HUES64 (cell line): ENCODE results near the gene MAP6D1.

Source experiments
- H3K27ac ChIP-seq: 2 replicates; pipeline ENCODE4 v1.7.0; 2013; ENCODE audit warnings: low read depth, low read length, inconsistent platforms
- H3K27me3 ChIP-seq: 2 replicates; pipeline ENCODE4 v1.6.1; 2013; ENCODE audit warnings: mild to moderate bottlenecking, low read length; ENCODE audit not compliant: insufficient read depth
- H3K36me3 ChIP-seq: 2 replicates; pipeline ENCODE4 v1.6.1; 2013; ENCODE audit warnings: mild to moderate bottlenecking, low read length; ENCODE audit not compliant: insufficient read depth
- H3K4me1 ChIP-seq: 2 replicates; pipeline ENCODE4 v1.6.1; 2013; ENCODE audit warnings: mild to moderate bottlenecking, low read length, moderate library complexity; ENCODE audit not compliant: insufficient read depth
- H3K4me3 ChIP-seq: 2 replicates; pipeline ENCODE4 v1.5.1; 2013; ENCODE audit warnings: mild to moderate bottlenecking, low read length, moderate library complexity
- H3K9ac ChIP-seq: 2 replicates; pipeline ENCODE4 v1.6.1; 2013; ENCODE audit warnings: mild to moderate bottlenecking, low read depth, low read length
- H3K9me3 ChIP-seq: 2 replicates; pipeline ENCODE4 v1.6.1; 2013; ENCODE audit warnings: low read depth, low read length; ENCODE audit not compliant: insufficient read depth
- WGBS: fragments of 150-250, 120-280 bp; methylation state at CpG from one replicate; pipeline ENCODE4 v1.1.7; 2013; ENCODE audit warnings: missing lambda C conversion rate; 5-methylcytosine and 5-hydroxymethylcytosine counted together

The MAP6D1 gene

DNA sequence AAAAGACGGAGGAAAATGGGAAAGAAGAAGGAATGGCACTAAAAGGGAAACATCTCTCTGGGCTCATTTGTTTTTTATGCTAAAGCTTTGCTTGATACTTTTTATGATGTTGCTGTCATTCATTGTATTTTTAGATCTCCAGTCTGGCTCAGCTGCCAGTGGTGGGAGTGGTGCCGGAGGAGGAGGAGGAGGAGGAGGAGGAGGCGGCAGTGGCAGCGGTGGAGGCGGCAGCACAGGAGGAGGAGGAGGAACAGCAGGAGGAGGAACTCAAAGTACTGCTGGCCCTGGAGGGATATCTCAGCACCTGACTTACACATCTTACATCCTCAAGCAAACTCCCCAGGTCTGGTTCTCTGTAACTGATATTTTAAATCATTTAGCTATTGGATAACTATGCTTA lies 49.6 kb downstream of the MAP6D1 start:
- WGBS, result 95% methylated on average over 5 of the region's 5 CpGs
- Histone ChIP-seq H3K27me3 (no peaks in the 10 kb centered on the region), H3K9ac (no peak overlapping the region), H3K4me1 (no peaks in the 10 kb centered on the region), H3K27ac (no peak overlapping the region), H3K9me3 (no peaks in the 10 kb centered on the region), H3K4me3 (no peak overlapping the region), H3K36me3 (peaks cover 94% of the 10 kb centered on the region)

DNA sequence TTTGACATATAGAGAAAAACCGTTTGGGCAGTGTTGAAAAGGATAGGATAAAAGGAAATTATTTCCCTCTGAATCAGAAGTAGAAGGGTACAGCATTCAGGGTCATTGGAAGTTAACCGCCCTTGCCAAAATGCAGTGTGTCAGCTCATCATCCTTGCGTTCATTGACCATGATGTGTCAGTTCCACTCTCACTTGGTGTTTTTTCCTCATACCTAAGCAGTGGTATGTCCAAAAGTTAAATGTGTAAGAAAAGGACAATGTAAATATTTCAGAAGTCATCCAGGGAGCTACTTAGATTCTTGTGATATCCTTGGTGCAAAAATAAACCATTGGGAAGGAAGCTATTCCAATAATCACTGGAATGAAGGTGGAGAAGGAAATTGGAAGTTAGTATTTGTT lies 50.7 kb downstream of the MAP6D1 start:
- peaks cover 89% of the 10 kb centered on the region for H3K36me3 ChIP-seq

DNA sequence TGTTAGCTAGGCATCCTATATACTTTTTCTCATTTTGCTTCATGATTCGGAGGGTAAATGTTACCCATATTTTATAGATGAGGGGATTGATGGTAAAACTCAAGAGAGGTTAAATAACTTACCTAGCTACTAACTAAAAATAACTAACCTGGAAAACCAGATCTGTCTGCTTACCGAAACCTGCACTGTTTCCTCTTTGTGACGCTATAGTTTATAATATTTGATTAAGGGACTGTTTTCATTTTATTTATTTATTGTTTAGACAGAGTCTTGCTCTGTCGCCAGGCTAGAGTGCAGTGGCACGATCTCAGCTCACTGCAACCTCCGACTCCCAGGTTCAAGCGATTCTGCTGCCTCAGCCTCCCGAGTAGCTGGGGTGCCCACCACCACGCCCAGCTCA lies 55.9 kb downstream of the MAP6D1 start:
- Histone ChIP-seq H3K9me3 (no peaks in the 10 kb centered on the region), H3K9ac (no peak overlapping the region), H3K27me3 (no peaks in the 10 kb centered on the region), H3K36me3 (peaks cover 78% of the 10 kb centered on the region), H3K27ac (no peak overlapping the region), H3K4me1 (no peaks in the 10 kb centered on the region), H3K4me3 (no peak overlapping the region)
- WGBS, result 97% methylated on average over 8 of the region's 9 CpGs

More for the DNA sequence above, 50.7 kb downstream of the MAP6D1 start:
- 93% methylated on average over 3 of the region's 3 CpGs for WGBS
- Histone ChIP-seq H3K27me3 (no peaks in the 10 kb centered on the region), H3K9ac (no peak overlapping the region), H3K4me1 (no peaks in the 10 kb centered on the region), H3K9me3 (no peaks in the 10 kb centered on the region), H3K4me3 (no peak overlapping the region), H3K27ac (no peak overlapping the region)

DNA sequence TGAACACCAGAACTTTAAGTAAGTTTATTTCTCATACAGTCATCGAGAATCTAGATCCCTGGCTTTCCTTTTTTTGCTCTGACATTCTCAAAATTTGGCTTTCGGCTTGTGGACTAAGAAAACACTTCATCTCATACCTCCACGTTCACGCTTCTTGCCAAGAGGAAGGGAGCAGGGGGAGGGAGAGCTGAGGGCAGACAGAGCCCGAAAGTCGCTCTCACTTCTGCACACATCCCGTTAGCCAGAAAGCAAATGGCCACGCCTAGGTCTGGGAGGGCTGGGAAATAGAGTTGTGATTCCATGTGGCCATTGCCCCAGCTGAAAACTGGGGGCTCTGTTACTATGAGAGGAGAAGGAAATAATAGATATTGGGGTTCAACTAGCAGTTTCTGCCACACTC lies 57.3 kb downstream of the MAP6D1 start:
- peaks cover 77% of the 10 kb centered on the region for H3K36me3 ChIP-seq

DNA sequence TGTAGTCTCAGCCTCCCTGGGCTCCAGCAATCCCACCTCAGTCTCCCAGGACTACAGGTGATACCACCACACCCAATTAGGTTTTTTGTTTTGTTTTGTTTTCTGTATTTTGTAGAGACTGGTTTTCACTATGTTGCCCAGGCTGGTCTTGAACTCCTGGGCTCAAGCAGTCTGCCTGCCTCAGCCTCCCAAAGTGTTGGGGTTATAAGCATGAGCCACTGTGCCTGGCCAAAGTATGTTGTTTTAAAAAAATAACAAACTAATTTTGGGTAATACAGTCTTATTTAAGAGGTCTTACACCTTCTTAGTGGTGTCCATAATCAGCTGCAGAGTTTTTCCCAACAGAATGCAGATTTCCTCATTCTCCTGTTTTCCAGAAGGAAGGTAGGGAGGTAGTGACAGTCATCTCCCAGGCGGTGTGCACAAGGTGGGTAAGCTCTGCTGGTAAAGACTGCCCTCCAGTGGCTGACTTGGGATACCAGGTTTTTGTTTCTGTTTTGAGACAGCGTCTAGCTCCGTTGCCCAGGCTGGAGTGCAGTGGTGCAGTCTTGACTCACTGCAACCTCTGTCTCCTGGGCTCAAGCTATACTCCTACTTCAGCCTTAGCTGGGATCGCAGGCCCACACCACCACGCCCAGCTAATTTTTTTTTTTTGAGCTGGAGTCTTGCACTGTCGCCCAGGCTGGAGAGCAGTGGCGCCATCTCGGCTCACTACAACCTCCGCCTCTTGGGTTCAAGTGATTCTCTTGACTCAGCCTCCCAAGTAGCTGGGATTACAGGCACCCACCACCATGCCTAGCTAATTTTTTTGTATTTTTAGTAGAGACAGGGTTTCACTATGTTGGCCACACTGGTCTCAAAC lies 58.4 kb downstream of the MAP6D1 start:
- no peaks in the 10 kb centered on the region for H3K4me1 ChIP-seq
- 80% methylated on average over 9 of the region's 9 CpGs for WGBS
- H3K9me3 ChIP-seq, result no peaks in the 10 kb centered on the region
- H3K27ac ChIP-seq, result no peak overlapping the region
- H3K4me3 ChIP-seq, result no peak overlapping the region
- H3K9ac ChIP-seq, result no peak overlapping the region
- peaks cover 74% of the 10 kb centered on the region for H3K36me3 ChIP-seq
- no peaks in the 10 kb centered on the region for H3K27me3 ChIP-seq

More for the DNA sequence above, 57.3 kb downstream of the MAP6D1 start:
- H3K27ac ChIP-seq, result no peak overlapping the region
- no peaks in the 10 kb centered on the region for H3K4me1 ChIP-seq
- H3K9me3 ChIP-seq, result no peaks in the 10 kb centered on the region
- 96% methylated on average over 8 of the region's 8 CpGs for WGBS
- no peaks in the 10 kb centered on the region for H3K27me3 ChIP-seq
- no peak overlapping the region for H3K4me3 ChIP-seq
- H3K9ac ChIP-seq, result no peak overlapping the region

DNA sequence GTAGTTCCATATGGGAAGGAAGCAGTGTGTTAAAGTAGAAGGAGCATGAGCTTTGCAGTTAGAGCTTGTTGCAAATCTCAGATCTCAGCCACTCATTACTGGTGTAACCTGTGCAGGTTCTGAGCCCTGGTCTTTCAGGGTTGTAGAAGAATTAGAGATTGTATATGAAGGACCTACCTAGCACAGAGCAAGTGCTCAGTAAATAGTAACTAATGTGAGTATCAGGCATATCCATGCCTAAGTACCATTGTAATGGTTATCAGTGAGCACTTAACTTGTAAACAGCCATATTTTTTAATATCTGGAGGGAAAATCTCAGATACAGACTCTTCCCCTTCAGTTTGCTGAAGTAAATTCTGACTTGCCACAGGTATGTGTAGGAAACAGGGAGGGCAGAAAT lies 59.3 kb downstream of the MAP6D1 start:
- peaks cover 77% of the 10 kb centered on the region for H3K36me3 ChIP-seq
- no peak overlapping the region for H3K27ac ChIP-seq
- no peak overlapping the region for H3K4me3 ChIP-seq
- no peaks in the 10 kb centered on the region for H3K4me1 ChIP-seq
- H3K27me3 ChIP-seq, result no peaks in the 10 kb centered on the region
- no peaks in the 10 kb centered on the region for H3K9me3 ChIP-seq
- H3K9ac ChIP-seq, result no peak overlapping the region
